ENCODE data around the gene ZDHHC4. TPM values are rescaled to one million over a fixed set of nuclear protein-coding genes. Genes with fewer than 3 reads are reported as not detected.
"Not testable (repeated sequence)": the region's sequence is repeated elsewhere in the genome, so short reads cannot be mapped to it uniquely, and the experiment has no call there.

ZDHHC4 gene
- total and polyA plus RNA-seq, 8 donors = 28.4 to 43.4 (median 36.0) TPM

DNA sequence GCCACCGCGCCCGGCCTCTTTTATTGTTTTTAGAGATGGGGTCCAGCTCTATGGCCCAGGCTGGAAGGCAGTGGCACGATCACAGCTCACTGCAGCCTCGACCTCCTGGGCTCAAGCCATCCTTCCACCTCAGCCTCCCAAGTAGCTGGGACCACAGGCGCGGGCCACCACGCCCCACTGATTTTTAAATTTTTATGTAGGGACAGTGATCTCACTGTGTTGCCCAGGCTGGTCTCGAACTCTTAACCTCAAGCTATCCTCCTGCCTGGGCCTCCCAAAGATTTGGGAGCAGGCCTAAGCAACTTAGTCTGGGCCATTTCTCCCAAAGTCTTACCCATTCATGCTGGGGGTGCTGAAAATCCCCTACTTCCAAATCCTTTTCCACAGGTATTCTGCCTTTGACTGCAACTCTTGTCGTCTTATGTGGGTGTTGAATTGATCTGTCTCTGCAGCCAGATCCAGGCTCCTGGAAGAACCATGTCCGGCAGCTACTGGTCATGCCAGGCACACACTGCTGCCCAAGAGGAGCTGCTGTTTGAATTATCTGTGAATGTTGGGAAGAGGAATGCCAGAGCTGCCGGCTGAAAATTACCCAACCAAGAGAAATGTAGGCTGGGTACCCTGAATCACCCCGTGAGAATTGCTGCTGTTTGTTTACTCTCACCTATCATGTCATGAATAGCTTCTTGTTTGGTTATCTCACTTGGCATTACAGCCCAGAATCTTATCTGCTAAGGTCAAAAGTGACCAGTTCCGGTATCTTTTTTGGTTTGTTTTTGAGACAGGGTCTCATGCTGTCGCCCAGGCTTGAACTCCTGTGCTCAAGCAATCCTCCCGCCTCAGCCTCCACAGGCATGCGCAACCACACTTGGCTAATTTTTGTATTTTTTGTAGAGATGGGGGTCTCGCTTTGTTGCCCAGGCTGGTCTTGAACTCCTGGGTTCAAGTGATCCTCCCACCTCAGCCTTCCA is 1.1 kb downstream of the ZDHHC4 start:
- intact Hi-C loops (cut with DNase I) = no loop called here
- FAIRE-seq (no peak), DNase-seq (peak in 1 of 6 donors; percentile 20), ATAC-seq (no peak)
- Histone ChIP-seq H3K4me1 (peaks cover 0 to 4% (median 0%) of the 10 kb centered on the region in 3 donors), H3K27me3 (no peaks in the 10 kb centered on the region), H3K4me3 (peak overlapping the region in 3 of 4 donors; percentile 64 to 76 (median 74)), H3K36me3 (peaks cover 0 to 10% (median 5%) of the 10 kb centered on the region in 3 donors), H3K27ac (peak overlapping the region in 3 of 4 donors; percentile 79 to 88 (median 88)), H3K9me3 (no peaks in the 10 kb centered on the region)
- TF ChIP-seq, protein P1, sequence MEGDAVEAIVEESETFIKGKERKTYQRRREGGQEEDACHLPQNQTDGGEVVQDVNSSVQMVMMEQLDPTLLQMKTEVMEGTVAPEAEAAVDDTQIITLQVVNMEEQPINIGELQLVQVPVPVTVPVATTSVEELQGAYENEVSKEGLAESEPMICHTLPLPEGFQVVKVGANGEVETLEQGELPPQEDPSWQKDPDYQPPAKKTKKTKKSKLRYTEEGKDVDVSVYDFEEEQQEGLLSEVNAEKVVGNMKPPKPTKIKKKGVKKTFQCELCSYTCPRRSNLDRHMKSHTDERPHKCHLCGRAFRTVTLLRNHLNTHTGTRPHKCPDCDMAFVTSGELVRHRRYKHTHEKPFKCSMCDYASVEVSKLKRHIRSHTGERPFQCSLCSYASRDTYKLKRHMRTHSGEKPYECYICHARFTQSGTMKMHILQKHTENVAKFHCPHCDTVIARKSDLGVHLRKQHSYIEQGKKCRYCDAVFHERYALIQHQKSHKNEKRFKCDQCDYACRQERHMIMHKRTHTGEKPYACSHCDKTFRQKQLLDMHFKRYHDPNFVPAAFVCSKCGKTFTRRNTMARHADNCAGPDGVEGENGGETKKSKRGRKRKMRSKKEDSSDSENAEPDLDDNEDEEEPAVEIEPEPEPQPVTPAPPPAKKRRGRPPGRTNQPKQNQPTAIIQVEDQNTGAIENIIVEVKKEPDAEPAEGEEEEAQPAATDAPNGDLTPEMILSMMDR (IDR thresholded peaks at IDR 0.05) = no peak
- WGBS, 2 donors = 72 to 75% methylated on average over 18 of the region's 18 CpGs

DNA sequence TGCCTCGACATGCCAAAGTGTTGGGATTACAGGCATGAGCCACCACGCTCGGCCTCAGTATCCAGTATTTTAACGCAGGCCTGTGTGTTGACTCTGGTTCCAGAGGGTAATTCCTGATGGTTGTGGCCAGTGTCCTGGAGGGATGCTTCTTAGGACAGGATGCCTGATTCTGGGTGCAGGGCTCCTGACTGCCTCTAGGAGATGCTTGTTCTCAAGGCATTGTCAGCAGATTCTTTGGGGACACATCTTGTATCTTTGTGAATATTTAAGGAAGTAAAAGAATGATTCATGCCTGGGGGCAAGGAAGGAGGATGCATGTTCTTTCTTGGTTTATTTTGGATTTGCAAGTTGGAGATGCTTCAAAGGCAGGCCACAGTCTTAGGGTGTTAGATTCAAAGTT is 2.2 kb downstream of the ZDHHC4 start:
- DNase-seq (no peak), ATAC-seq (no peak), FAIRE-seq (no peak)
- intact Hi-C loops (cut with DNase I) = no loop called here
- Histone ChIP-seq H3K4me3 (no peak overlapping the region), H3K4me1 (peaks cover 0 to 4% (median 0%) of the 10 kb centered on the region in 3 donors), H3K27ac (no peak overlapping the region), H3K36me3 (peaks cover 0 to 15% (median 5%) of the 10 kb centered on the region in 3 donors), H3K27me3 (no peaks in the 10 kb centered on the region), H3K9me3 (no peaks in the 10 kb centered on the region)
- 89 to 91% methylated on average over 4 of the region's 4 CpGs for WGBS, 2 donors
- TF ChIP-seq, protein P1 (IDR thresholded peaks at IDR 0.05) = no peak

DNA sequence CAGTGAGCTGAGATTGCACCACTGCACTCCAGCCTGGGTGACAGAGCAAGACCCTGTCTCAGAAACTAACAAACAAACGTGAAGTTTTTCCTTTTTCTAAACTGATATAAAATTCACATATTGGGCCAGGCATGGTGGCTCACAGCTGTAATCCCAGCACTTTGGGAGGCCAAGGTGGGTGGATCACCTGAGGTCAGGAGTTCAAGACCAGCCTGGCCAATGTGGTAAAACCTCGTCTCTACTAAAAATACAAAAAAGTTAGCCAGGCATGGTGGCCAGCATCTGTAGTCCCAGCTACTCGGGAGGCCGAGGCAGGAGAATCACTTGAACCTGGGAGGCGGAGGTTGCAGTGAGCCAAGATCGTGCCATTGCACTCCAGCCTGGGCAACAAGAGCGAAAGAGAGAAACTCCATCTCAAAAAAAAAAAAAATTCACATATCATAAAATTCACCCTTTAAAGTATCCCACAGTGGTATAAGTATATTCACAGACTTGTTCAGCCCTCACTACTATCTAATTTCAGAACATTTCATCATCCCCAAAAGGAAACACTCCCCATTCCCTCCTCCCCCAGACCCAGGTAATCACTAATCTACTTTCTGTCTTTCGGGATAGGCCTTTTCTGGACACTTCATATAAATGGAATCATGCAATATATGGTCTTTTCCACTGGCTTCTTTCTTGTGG is 8.6 kb downstream of the ZDHHC4 start:
- H3K4me3 ChIP-seq; ATAC-seq; intact Hi-C loops (cut with DNase I); H3K27me3 ChIP-seq; H3K4me1 ChIP-seq; H3K9me3 ChIP-seq; FAIRE-seq; H3K27ac ChIP-seq: not testable (repeated sequence)
- peak in 1 of 6 donors; percentile 1 for DNase-seq
- 89 to 91% methylated on average over 8 of the region's 8 CpGs for WGBS, 2 donors
- H3K36me3 ChIP-seq = peaks cover 0 to 21% (median 12%) of the 10 kb centered on the region in 3 donors

DNA sequence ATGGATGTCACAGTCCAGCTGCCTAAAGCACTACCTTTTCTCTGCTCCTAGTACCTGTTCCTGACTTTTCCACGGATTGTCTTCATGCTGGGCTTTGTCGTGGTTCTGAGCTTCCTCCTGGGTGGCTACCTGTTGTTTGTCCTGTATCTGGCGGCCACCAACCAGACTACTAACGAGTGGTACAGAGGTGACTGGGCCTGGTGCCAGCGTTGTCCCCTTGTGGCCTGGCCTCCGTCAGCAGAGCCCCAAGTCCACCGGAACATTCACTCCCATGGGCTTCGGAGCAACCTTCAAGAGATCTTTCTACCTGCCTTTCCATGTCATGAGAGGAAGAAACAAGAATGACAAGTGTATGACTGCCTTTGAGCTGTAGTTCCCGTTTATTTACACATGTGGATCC is 11.3 kb downstream of the ZDHHC4 start:
- FAIRE-seq (no peak), DNase-seq (no peak), ATAC-seq (no peak)
- Histone ChIP-seq H3K36me3 (peaks cover 0 to 17% (median 6%) of the 10 kb centered on the region in 3 donors), H3K27ac (no peak overlapping the region), H3K27me3 (no peaks in the 10 kb centered on the region), H3K4me1 (peaks cover 0 to 9% (median 0%) of the 10 kb centered on the region in 3 donors), H3K4me3 (no peak overlapping the region), H3K9me3 (no peaks in the 10 kb centered on the region)
- intact Hi-C loops (cut with DNase I) = no loop called here
- WGBS, 2 donors = 78 to 89% methylated on average over 9 of the region's 9 CpGs
- TF ChIP-seq, protein P1 (IDR thresholded peaks at IDR 0.05) = no peak

GRCh38 chr7:6589151-6589828 is 12.0 kb downstream of the ZDHHC4 start:
- WGBS, 2 donors = 38 to 51% methylated on average over 16 to 22 of the region's 22 CpGs
- intact Hi-C loops (cut with DNase I) = no loop called here
- Histone ChIP-seq H3K4me1 (peaks cover 0 to 9% (median 0%) of the 10 kb centered on the region in 3 donors), H3K27me3 (no peaks in the 10 kb centered on the region), H3K27ac (peak overlapping the region in 3 of 4 donors; percentile 22 to 84 (median 75)), H3K4me3 (peak overlapping the region; percentile 64 to 99 (median 82)), H3K36me3 (peaks cover 0 to 18% (median 6%) of the 10 kb centered on the region in 3 donors), H3K9me3 (no peaks in the 10 kb centered on the region)
- ATAC-seq (no peak), DNase-seq (no peak), FAIRE-seq (no peak)
- TF ChIP-seq, protein P1 (IDR thresholded peaks at IDR 0.05) = no peak
